Gastrocnemius medialis (tissue), 4 donors: ENCODE measurements around the gene PHTF2.

Source experiments
- CTCF ChIP-seq, 5 experiments: fragments of 450-650 bp in 3 of 5; fragments of 200-600 bp in 2 of 5; sonication (generic) in 2 of 5; IDR thresholded peaks in 4 of 5; conservative IDR thresholded peaks in 1 of 5; 1 replicate in 4 of 5; 2 replicates in 1 of 5; pipeline ENCODE4 v1.5.1; 2016 to 2019; ENCODE audit warnings: antibody characterized with exemption in 5 of 5, mild to moderate bottlenecking in 3 of 5, moderate library complexity in 3 of 5
- POLR2A ChIP-seq, 2 donors: fragments of 450-650 bp; IDR thresholded peaks; one replicate each; pipeline ENCODE4 v1.6.1; 2017; ENCODE audit warnings: antibody characterized with exemption in 2 of 2, mild to moderate bottlenecking in 2 of 2, moderate library complexity in 2 of 2

GRCh38 chr7:77944183-77945182, 145.9 kb downstream of the PHTF2 start:
- TF ChIP-seq CTCF (IDR thresholded peaks at IDR 0.05 in 4 of 5, conservative IDR thresholded peaks at IDR 0.05 in 1 of 5) (no peak), POLR2A (IDR thresholded peaks at IDR 0.05) (no peak)
